T-helper 9 cell (primary cell): Measurements from ENCODE around the gene EXOC6.

Experiments
- DNase-seq: peaks from one replicate; pipeline ENCODE4 v3.0.0-alpha.2; 2020

EXOC6 gene

DNA sequence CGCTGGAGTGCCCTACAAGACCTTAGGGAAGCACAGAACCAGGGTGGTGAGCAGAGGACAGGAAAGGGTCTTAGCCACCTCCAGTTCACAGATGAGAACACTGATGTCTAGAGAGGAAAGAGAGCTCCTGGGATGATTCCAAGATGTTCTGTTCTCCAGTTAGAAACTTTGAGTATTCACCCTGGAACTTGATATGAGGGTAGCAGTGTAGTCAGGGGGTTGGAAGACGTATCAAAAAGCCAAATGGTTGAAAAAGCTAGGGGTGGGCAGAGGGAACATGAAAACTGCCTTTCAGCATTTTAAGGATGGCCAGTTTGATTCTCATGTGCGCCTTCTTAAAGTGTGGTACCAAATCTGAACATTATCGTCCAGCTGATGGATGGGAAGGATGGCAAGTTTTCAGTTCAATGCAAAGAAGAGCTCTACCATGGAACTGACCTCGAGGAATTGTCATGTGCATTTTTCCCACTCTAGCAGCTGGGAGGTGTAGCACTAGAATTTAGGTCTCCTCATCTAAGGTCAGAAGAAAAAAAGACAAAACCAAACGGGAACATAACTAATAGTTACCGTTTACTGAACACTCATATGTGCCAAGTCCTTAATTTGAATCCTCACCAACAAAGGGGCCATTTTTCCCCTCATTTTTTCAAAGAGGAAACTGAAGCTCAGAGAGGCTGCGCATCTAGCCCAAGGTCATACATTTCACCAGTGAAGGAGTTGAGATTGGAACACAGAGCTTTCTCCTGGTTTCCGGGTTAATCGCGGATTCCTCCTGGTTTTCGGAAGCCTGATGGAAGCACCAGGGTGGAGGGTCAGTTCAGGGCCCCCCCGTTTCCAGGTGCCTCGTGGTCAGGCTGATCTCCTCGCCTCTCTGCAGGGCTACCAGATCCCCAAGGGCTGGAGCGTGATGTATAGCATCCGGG, 219.4 kb downstream of the EXOC6 start:
- DNase-seq, result no peak

- no peak for DNase-seq
Observed at GRCh38 chr10:93068411-93069244, 220.3 kb downstream of the EXOC6 start.

- no peak for DNase-seq
Observed at GRCh38 chr10:93069245-93069561, 220.9 kb downstream of the EXOC6 start.

- no peak for DNase-seq
Observed at GRCh38 chr10:93070378-93071176, 222.3 kb downstream of the EXOC6 start.

- DNase-seq, result no peak
Observed at GRCh38 chr10:93071177-93071472, 222.8 kb downstream of the EXOC6 start.

DNA sequence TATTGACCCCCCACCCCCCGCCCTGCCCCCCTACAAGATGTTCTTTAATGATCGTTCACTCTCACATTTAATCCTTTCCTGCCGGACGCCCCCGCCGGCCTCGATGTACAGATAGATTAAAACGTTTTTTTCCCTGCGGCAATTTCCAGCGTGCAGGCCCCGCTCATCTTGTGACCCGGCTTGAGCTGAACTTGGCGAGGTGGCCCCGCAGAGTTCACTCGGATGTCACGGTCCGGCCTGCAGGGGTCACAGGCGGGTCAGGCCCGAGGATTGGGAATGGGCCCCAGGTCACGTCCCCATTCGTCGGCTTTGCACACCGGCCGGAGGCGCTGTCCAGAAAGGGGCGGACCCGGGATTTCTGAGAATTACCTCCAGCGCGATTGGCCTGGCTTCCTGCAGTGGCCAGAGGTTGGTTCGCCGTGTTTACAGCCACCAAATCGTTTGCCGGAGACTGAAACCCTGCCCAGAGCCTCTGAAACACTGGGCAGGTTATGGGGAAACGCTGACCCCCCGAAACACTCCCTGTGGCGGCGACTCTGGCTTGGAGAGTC, 223.4 kb downstream of the EXOC6 start:
- DNase-seq, result no peak

DNA sequence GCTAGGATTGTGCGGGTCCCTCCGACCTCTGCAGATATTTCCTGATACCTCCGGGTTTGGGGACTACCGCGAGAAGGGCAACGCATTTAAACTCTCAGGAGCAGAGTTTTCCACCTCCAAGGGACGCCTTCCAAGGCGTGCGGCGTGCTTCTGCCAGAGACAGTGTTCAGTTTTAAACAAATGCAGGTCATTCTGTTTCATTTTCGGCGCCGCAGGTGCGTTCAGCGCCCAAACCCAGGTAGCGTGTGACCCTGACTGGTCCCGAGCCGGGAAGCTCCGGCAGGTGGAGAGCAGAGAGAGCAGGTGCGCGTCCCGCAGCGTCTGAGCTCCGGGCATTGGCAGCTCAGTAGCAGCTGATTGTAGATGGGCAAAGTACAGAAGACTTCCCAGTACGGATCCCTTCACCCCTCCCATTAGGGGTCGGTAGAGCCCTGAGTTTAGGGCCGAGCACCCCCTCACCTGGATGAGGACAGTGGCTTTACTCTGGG, 223.9 kb downstream of the EXOC6 start:
- DNase-seq, result no peak

GRCh38 chr10:93072713-93073538, 224.6 kb downstream of the EXOC6 start:
- DNase-seq, result no peak

GRCh38 chr10:93073539-93074146, 225.3 kb downstream of the EXOC6 start, which contains the start of gene CYP26A1:
Gene CYP26A1, plus strand, starts transcription at chr10:93073893. Its CDS starts 42 bp downstream, at chr10:93073935.
- no peak for DNase-seq

DNA sequence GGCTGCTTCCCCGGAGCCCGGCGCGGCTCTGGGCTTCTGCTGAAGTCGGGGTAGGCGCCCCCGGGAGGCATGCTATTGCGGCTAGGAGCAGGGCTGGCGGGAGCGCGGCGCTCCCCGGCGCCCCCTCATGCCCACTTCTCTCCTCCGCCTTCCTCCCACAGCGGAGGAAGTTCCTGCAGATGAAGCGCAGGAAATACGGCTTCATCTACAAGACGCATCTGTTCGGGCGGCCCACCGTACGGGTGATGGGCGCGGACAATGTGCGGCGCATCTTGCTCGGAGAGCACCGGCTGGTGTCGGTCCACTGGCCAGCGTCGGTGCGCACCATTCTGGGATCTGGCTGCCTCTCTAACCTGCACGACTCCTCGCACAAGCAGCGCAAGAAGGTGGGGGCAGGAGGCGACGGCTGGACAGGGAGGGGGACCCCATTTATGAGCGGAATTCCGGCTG, 225.9 kb downstream of the EXOC6 start:
- DNase-seq, result no peak

GRCh38 chr10:93074597-93075368, 226.5 kb downstream of the EXOC6 start:
- no peak for DNase-seq

- no peak for DNase-seq
Observed at GRCh38 chr10:93075369-93076221, 227.3 kb downstream of the EXOC6 start.

DNA sequence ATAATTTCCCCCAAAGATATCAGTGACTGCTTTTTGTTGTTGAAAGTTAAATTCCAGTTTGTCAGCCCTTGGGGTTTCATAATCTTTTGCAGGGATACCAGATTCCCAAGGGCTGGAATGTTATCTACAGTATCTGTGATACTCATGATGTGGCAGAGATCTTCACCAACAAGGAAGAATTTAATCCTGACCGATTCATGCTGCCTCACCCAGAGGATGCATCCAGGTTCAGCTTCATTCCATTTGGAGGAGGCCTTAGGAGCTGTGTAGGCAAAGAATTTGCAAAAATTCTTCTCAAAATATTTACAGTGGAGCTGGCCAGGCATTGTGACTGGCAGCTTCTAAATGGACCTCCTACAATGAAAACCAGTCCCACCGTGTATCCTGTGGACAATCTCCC, 228.6 kb downstream of the EXOC6 start:
- DNase-seq, result no peak

- DNase-seq, result no peak
Observed at GRCh38 chr10:93077860-93078337, 229.6 kb downstream of the EXOC6 start.

DNA sequence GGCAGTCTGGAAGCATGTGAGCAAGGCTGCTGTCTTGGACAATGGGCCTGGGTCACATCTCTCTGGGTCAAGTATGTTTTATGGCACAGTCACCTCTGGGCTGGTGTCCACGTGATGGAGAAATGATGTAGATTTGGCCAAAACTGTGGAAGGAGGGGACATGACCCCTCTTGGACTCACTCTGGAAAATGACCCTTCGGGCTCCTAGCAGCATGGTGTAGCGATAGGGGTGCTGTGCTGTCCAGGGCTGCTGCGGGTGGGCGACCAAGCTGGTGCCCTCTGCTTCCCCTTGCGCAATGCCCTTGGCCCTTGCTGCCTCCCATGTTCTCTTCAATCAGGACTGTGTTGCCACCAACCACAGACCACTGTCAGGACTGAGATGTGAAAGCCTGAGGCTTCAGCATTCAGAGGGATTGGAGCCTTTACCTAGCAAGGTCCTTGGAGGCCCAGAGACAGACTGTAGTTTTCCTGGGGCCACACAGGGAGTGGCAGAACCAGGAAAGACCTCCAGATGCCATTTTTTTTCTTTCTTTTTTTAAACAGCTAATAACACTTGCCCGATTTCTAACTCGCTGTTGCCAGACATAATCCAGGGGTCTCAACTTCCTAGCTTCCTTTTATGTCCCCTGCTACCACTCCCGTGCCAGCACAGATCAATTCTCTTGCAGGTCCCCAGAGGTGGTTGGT, 231.5 kb downstream of the EXOC6 start:
- no peak for DNase-seq

- DNase-seq, result peak; percentile 46
Observed at GRCh38 chr10:93080350-93081046, 232.2 kb downstream of the EXOC6 start.

GRCh38 chr10:93081318-93081717, 233.0 kb downstream of the EXOC6 start:
- DNase-seq, result no peak

DNA sequence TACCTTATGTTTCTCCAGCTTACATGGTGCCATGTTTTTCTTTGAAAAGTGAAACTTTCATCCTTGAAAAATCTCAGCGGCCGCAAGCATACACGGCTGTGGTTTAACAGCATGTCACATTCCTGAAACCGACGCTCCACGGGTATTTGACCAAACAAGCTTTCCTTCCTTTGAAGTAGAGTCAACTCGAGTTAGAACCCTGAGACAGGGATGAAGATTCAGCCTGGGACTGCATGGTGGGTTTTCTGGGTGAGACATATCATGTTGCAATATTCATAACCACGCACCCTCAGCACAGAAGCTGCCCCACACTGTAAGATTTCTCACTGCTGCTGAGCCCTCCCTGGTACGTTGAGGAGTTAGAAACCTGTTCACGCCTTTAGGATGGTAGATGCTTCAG, 233.5 kb downstream of the EXOC6 start:
- no peak for DNase-seq
